Mucosa of descending colon (tissue), 3 donors: ENCODE measurements around the gene SGCA. TPM values are rescaled to one million over a fixed set of nuclear protein-coding genes. Genes with fewer than 3 reads are reported as not detected.

Experiments used
- ATAC-seq: fragments of 200-7000 bp; cut with Tn5 transposase; one replicate; pipeline ENCODE4 v1.9.1; 2020; ENCODE audit warnings: mild to moderate bottlenecking, moderate library complexity
- DNase-seq, 3 donors: peaks; one replicate each; pipeline ENCODE4 v3.0.0-alpha.2; 2020
- H3K36me3 ChIP-seq: fragments of 200-600 bp; one replicate; pipeline ENCODE4 v1.8.0; 2021; ENCODE audit warnings: low read depth, mild to moderate bottlenecking
- H3K4me1 ChIP-seq: fragments of 200-600 bp; one replicate; pipeline ENCODE4 v1.8.0; 2021; ENCODE audit warnings: low read depth, mild to moderate bottlenecking
- H3K4me3 ChIP-seq: fragments of 200-600 bp; one replicate; pipeline ENCODE4 v1.8.0; 2021; ENCODE audit warnings: mild to moderate bottlenecking
- H3K9me3 ChIP-seq: fragments of 200-600 bp; one replicate; pipeline ENCODE4 v1.8.0; 2021; ENCODE audit warnings: mild to moderate bottlenecking
- CTCF ChIP-seq: fragments of 200-600 bp; IDR thresholded peaks from one replicate; pipeline ENCODE4 v1.8.0; 2022; ENCODE audit warnings: antibody characterized with exemption, mild to moderate bottlenecking
- intact Hi-C, 2 donors: fragments of 100-400 bp; cut with DNase I in 1 of 2; cut with micrococcal nuclease in 1 of 2; formaldehyde crosslinking; loops; one replicate each; pipeline versions ENCODE4 v1.11.0 to v1.11.1; 2022; cut with DNase I, micrococcal nuclease
- total RNA-seq, 3 donors: library from RNA; stranded (reverse); fragmentation: NEBNext Ultra II Directional in 2 of 3; extraction: Animal tissue kit (Norgen Biotek cat#: 25700) in 2 of 3; gene quantifications; one replicate each; pipeline versions ENCODE4 v1.2.1 to v1.2.4, GENCODE V29; 2021 to 2023
- donor health status: DM: no; HTN: no; CAD: no; lungs with moderate emphysema.
- donor health status: DM: no; HTN: no; CAD: no.
- donor health status: DM: no; HTN: yes; CAD: no.

SGCA gene
- total RNA-seq, 3 donors from 2014 or later, result 0.64 to 30.7 (median 6.8) TPM

DNA sequence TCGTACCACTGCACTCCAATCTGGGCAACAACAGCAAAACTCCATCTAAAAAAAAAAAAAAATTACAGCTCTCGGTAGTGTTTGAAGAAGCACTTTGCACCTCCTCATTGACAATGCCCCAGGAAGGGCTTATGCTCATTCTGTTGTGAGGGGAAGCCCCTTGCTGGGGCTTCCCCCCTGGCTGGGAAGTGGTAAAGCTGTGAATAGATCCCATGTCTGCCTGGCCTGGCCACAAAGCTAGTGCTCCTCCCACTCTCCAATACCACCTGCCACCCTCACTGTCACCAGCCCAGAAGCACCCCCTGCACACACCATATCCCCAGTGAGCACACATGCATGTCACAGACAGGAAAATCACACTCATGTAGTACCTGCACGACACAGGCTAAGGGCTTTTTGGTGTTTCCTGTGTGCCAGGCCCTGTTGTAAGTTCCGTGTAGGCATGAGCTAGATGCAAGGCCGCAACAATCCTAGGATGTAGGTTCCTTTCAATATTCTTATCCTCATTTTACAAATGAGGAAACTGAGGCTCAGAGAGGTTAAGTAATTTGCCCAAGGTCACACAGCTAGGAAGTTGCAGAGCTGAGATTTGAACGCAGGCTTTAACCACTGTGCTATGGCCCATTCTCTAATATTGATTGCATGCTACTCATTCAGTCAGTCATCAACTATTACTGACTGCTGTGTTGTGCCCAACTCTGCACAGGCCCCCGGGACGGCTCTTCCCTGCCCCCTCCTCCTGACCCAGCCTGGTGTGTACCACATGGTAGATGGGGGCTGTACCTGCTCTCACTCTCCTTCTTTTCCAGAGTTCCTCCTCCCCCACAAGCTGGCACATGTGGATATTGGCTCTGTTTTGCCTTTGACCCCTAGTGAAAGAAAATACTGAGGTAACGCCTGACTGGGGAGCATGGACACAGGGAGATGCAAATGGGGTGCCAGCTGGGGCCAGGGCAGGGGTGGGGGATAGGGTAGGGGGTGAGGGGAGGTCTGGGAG, 47.5 kb downstream of the SGCA start:
- no peak for TF ChIP-seq CTCF
- peak; percentile 30 for ATAC-seq
- intact Hi-C loops, result no loop called here
- no peaks in the 10 kb centered on the region for H3K4me1 ChIP-seq
- no peak overlapping the region for H3K4me3 ChIP-seq
- no peaks in the 10 kb centered on the region for H3K9me3 ChIP-seq
- H3K36me3 ChIP-seq, result no peaks in the 10 kb centered on the region
- DNase-seq, result no peak

GRCh38 chr17:50214976-50215760, 49.4 kb downstream of the SGCA start:
- TF ChIP-seq CTCF, result no peak
- intact Hi-C loops, result no loop called here

GRCh38 chr17:50217591-50217990, 51.8 kb downstream of the SGCA start:
- Histone ChIP-seq H3K4me1 (no peaks in the 10 kb centered on the region), H3K4me3 (no peak overlapping the region), H3K36me3 (no peaks in the 10 kb centered on the region), H3K9me3 (no peaks in the 10 kb centered on the region)
- ATAC-seq, result no peak
- no peak for TF ChIP-seq CTCF
- intact Hi-C loops, result no loop called here
- no peak for DNase-seq

More at GRCh38 chr17:50214976-50215760, 49.4 kb downstream of the SGCA start:
- H3K4me1 ChIP-seq, result no peaks in the 10 kb centered on the region
- DNase-seq, result no peak
- H3K4me3 ChIP-seq, result no peak overlapping the region
- H3K36me3 ChIP-seq, result no peaks in the 10 kb centered on the region
- ATAC-seq, result no peak
- H3K9me3 ChIP-seq, result no peaks in the 10 kb centered on the region

DNA sequence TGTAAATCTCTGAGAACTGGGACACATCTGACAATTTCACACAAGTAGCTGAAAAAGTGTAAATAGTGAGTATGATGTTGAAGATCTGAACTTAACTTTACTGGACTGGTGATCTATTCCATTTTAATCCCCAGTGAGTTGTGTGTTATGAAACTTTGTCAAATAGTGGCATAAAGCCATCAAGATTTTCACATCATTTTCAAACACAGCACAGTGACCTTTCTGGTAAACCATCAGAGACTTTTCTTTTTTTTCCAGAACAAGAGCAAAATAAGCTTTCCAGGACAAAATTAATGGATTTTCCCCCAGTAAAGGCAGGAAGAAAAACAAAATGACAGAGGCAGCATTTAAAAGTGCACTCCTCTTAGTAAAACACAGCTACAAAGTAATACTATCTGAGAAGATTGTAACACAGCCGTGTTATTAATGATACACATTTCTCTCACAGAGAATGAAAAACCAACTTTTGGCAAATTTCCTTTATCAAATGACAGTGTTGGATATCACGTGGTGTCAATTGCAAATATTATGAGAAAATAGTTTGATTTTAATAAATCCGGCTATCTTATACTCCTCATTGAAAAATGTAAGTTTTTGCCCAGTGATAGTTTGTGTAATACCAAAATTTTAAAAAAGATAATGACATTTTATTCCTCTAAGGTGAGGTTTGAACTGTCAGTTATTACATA, 52.4 kb downstream of the SGCA start:
- H3K4me1 ChIP-seq, result no peaks in the 10 kb centered on the region
- H3K4me3 ChIP-seq, result no peak overlapping the region
- intact Hi-C loops, result no loop called here
- ATAC-seq, result no peak
- TF ChIP-seq CTCF, result no peak
- no peaks in the 10 kb centered on the region for H3K36me3 ChIP-seq
- no peaks in the 10 kb centered on the region for H3K9me3 ChIP-seq
- no peak for DNase-seq

DNA sequence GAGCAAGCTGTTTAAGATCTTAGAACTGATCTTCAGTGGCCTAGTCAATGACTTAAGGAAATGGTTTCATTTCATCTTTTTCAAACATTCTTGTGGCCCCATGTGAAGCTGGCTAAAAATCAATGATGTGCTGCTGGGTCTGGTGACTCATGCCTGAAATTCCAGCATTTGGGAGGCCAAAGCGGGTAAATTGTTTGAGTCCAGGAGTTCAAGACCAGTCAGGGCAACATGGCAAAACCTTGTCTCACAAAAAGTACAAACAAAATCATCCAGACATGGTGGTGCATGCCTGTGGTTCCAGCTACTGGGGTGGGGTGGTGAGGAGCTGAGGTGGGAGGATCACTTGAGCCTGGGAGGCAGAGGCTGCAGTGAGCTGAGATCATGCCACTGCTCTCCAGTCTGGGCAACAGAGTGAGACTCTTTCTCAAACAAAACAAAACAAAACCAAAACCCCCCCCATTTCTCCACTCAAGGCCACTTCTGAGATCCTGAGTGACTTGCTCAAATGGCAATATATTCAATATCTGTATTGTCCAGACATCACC, 53.0 kb downstream of the SGCA start:
- Histone ChIP-seq H3K9me3 (no peaks in the 10 kb centered on the region), H3K4me1 (no peaks in the 10 kb centered on the region), H3K36me3 (no peaks in the 10 kb centered on the region), H3K4me3 (no peak overlapping the region)
- no peak for ATAC-seq
- no peak for DNase-seq
- intact Hi-C loops, result no loop called here
- no peak for TF ChIP-seq CTCF
